Measurements from ENCODE around the gene ZNF296. TPM values are rescaled to one million over a fixed set of nuclear protein-coding genes. Genes with fewer than 3 reads are reported as not detected.

ZNF296 gene
- total RNA-seq, 1 donor from 2014 or later, result under 0.01 TPM

DNA sequence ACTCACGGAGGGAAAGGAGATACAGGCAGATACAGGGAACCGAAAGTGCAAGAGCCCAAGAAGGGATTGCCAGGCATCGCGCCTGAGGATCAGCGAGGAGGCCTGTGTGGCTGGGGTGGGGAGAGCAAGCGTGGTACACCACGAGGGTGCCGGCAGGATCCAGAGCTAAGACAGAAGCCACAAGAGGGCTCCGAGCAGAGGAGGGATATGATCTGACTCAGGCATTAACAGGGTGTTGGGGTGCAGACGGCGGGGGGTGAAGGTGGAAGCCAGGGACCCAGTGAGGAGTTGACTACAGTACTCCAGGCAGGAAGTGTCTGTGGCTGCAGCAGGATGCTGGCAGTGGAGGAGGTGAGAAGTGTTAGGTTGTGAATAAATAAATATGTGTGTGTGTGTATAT lies 11.3 kb upstream of the ZNF296 start:
- no peak for DNase-seq (ENCODE audit: low read depth in 2 of 2)

DNA sequence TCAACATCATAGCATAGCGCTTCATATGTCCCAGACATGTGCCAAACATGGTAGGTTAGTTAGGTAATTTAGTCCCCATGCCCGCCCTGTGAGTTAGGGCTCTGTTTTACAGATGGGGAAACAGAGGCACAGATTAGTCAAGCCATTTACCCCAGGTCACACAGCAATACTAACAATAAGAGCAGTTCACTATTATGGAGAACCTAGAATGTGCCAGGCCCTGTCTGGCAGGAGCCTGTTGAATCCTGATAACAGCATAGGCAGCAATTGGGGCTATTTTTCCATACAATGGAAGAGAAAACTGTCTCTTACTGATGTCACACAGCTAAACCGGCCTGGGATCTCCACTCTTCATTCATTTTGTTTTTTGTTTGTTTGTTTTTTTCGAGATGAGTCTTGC lies 10.2 kb upstream of the ZNF296 start:
- DNase-seq (ENCODE audit: low read depth in 2 of 2), result no peak

DNA sequence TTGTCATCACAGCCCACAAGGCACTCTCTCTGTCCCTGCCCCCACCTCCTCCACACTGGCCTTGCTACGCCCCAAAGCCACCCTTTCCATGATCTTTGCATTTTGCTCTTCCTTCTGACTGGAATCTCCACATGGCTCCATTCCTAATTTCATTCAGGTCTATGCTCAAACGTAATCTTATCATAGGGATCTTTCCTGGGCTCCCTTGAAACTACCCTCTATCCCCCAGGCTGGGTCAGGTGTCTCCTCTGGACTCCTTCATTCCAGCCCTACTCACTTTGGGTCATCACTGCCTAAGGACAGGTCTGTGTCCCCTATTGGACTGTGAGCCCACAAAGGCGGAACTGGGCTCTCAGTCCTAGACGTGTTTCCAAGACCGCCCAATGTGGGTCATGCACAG lies 5.9 kb upstream of the ZNF296 start:
- DNase-seq (ENCODE audit: low read depth in 2 of 2), result no peak

DNA sequence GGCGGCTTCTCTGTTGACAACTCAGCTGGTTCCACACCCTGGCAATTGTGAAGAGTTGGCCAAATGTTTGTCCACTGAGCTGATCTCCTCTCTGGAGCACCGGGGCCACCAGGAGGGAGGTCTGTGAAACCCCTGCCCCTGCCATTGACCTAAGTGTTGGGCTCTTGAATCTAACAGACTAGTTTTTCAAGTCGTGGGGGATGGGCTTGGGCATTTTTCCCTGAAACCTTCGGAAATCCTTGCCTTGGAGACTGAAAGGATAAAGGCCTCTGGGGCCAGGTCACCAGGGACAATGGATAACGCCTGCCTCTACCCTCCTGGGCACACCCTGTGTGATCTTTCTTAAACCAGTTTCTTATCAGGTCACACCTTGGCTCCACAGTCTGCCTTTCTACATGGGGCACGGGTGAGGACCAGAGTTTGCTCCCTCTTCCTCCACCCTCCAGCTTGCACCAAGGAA lies 3.7 kb upstream of the ZNF296 start:
- DNase-seq (ENCODE audit: low read depth in 2 of 2), result no peak

DNA sequence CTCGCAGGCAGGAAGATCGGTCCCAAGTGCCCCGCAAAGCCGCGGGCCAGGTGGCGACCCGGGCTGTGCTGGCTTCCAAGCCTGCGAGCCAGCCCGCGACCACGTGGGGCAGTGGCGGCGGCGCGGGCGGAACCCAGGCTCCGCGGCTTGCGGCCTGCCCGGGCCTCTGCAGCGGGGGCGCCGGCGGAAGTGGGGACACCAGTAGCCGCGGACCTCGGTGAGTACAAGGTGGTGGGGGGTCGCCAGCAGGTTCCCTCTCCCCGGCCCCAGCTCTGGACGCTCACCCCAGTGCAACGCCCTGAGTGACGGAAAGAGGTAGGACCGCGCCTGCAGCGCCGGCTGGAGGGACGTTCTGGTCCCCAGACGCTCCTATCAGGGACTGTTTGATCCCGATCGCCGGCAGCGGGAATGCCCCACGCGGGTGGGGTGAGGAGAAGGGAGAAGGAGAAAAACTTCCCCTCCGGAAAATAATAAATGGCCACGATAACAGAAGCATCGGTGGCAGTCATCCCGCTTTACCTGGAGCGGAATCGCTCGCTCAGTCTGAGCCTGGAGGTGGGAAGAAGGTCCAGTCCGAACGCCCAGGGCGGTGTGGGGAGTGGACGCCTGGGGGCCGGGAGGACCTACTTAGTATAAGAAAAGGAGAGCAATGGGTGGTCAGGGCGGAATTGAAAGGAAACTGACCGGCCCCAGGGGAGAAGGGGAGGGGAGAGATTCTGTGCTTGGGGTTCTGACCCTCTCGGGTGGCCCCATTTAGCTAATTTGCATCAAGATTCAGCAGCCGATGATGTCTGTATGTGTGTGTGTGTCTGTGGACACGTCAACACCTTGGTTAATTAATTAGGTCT lies 3.0 kb upstream of the ZNF296 start, which contains the start of gene GEMIN7:
Gene GEMIN7, plus strand, starts transcription at position 198 of the 848 bp plus-strand sequence. CDS start 10,855 bp downstream, outside the sequence.
- DNase-seq (ENCODE audit: low read depth in 2 of 2), result peak; percentile 82 to 88

DNA sequence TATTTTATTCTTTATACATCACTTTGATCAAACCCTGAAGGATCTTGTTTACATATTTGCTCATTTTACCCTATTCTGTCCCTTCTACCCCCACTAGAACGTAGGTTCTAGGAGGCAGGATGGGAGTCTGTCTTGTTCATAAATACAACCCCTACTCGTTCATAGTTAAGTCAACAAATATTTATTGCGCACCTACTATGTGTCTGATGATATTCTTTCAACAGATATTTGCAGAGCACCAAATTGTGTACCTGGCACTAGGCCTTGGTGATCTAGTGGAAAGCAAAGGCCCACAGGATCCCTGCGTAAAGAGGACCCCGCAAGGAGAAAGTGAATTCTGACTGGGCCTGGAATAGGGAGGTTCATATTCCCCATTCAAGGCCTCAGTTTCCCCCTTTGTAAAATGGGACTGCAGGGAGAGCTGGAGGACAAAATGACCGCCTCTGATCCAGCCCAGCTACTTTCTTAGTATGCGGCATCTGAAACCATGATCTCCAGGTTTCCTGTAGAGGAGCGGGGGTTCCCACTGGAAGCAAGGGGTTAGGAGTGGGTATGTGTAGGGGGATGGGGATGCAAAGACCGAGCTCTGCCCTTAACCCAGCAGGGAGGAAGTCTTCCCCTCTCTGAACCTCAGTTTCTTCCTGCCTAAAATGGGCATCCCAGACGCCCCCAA lies 2.2 kb upstream of the ZNF296 start:
- no peak for DNase-seq (ENCODE audit: low read depth in 2 of 2)

DNA sequence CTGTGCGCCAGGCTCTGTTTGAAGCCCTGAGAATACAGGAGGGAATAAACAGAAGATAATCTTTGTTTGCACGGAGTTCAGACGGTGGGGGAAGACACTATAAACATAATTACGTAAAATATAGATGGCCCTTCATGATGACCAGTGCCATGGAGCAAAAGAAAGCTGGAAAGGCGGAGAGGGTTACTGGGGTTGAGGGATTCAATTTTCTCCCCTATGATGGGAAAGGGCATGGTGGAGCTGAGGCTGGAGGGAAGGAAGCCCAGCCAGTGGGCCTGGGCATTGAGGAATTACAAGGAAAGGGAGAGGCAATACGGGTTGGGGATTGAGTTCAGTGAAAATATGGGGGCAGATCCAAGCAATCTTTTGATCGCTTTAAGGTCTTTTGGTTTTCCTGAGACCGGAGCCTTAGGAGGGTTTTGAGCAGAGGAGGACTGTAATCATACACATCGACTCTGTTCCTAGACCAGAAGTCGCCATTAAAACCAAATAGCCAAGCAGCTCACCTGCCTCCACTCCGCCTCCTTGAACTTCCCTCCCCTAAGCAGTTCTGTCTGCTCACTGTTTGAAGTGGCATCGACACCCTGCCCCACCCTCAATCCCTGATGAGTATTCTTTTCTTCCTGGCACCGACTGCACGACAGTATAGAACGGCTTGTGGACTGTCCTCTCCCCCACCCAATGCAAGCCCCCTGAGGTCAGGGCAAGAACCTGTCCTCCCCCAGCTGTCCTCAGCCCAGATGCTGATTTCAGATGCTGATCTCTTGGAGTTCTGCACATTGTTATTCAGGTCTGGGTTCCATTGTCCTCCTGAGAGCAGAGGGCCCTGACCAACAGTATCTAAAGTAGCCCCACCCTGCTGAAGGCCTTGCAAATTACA lies 813 bp upstream of the ZNF296 start:
- DNase-seq (ENCODE audit: low read depth in 2 of 2), result no peak

DNA sequence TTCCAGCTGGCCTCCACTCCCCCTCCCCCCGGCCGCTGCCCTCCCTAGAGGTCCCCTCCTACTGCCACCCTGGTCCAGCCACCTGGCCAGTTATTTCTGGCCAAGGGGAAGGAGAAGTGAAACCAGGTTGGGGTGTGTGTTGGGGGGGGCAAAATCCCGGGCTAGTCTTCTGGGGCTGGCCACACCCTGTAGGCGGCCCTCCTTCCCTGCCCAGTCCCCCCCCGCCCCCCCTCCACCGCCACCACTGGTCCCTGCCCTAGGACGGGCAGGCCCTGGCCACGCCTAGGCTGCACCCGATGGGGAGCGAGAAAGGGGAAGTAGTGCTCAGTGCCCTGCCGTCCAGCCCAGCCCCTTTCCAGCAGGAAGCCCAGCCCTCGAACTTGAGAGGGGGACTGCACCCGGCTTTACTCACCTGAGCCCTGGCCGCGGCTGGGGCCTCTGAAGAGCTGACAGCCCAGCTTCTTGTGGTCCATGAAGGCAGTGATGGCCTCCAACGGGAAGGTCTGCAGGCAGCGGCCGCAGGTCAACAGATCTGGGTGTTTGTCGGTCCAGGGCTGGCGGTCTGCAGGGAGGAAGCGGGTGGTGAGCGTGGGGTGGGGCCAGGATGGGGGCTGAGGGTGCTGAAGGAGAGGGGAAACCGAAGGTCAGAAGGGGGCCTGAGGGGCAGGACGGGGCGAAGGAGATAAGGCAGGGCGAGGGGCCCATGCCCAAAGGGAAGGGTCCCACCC lies 813 bp downstream of the ZNF296 start:
- peak in 1 of 2 donors; percentile 26 for DNase-seq (ENCODE audit: low read depth in 2 of 2)

DNA sequence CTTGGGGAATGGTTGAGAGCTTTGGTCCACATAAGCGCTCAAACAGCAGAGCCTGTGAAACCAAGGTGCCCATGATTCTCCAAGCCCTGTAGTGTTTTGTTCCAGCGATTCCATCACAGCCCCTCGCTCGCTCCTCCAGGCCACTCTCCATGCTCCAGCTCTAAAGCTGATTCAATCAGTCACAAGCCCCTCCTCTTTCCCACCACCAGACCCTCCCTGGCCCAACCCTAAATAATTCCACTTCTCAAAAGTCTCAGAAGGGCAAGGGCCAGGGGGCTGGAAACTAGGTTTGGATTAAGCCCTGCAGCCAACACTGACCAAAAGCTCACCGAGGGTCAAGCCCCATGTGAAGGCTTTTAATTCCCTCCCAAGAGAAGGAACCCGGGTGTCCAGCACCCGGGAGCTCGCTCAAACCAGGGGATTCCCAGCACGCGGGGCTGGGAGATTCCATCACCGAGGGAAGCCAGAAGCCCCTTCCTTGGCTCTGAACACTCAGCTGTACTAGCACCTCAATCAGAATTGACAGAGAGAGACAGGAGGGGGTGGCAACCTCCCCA lies 1.5 kb downstream of the ZNF296 start:
- no peak for DNase-seq (ENCODE audit: low read depth in 2 of 2)

DNA sequence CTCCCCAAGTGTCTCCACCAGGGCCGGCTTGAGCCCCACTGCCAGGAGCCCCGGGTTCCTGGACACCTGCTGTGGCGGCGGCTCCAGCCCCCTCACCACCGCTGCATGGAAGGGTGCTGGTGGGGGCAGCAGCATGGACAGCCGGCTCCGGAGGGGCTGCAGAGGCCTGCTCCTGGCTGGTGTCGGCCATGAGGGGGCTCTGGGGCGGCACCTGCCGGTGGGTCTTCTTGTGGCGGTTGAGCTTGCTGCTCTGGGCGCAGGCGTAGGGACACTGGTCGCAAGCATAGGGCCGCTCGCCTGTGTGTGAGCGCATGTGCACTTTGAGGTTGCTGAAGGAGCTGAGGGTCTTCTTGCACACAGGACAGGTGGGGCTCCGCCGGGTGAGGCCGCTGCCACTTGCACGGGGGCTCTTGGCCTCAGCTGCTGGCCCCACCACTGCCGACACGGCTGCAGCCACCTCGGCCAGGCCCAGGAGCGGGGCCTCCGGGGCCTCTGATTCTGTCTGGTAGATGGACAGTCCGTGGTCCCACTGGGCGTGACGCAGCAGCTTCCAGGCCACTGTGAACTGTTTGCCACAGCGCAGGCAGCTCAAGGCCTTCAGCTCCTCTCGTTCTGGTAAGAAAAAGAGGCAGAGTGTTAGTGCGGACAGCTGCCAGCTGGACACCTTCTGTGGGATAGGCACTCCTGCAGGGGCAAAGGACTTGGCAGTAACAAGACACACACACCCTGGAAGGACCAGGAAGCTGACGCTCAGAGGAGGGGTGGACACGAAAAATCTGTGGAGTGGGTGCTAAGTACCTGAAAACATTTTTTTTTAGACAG lies 4.1 kb downstream of the ZNF296 start:
- no peak for DNase-seq (ENCODE audit: low read depth in 2 of 2)

DNA sequence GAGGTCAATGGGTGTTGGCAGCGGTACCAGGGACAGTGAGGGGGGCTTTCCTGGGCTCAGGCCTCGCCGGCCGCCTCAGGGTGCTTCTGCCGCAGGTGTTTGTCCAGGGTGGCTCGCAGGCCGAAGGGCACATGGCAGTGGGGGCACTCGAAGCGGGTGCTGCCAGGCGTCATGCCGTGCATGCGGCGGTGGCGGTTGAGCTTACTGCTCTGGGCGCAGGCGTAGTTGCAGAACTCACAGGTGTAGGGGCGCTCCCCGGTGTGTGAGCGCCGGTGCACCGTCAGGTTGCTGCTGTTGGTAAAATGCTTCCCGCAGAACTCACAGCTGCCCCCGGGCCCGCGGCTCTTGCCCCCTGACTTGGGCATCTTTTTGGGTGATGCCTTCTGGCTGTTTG lies 4.7 kb downstream of the ZNF296 start:
- no peak for DNase-seq (ENCODE audit: low read depth in 2 of 2)

DNA sequence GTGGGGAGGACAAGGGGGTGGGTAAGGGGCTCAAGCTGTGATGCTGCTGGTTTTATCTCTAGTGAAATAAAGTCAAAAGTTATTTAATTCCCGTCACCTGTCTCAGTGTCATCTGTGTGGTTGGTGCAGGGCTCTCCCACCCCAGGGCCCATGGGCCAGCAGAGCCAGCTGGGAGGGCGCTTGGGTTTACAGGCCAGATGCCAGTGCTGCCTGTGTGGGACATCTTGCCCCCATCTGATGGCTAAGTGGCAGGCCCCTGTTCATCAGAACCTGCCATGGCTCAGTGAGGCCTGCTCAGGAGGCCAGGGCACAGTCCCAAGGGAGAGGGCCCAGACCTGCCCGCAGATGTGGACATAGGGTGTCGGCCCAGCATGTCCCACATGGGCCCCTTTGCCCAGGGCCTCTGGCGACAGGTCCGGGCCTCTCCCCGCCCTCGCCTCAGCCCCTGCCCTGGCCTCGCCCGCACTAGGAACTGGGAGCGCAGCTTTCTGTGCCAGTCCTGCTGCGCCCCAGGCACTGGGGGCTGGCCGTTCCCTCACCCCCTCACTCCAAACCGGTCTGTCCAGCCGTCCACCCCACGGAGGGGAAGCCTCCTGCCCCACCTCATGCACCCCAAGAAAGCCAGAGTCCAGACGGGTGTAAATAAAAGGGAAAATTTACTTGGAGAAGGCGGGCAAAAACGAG lies 5.3 kb downstream of the ZNF296 start:
- DNase-seq (ENCODE audit: low read depth in 2 of 2), result no peak

DNA sequence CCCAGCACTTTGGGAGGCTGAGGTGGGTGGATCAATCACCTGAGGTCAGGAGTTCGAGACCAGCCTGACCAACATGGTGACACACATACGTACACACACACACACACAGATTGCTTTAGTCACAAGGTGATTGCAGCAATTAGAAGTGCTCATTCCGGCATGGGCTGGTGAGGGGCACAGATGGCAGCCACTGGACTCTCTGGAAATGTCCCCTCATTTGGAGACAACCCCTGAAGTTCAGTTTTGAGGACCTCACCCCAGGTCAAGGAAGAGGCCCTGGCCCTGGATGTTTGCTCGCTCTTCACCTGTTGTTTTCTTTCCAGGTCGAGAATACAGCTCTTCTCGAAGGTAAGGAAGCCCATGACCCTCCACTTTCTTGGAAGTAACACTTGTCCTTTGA lies 6.1 kb downstream of the ZNF296 start:
- DNase-seq (ENCODE audit: low read depth in 2 of 2), result no peak

DNA sequence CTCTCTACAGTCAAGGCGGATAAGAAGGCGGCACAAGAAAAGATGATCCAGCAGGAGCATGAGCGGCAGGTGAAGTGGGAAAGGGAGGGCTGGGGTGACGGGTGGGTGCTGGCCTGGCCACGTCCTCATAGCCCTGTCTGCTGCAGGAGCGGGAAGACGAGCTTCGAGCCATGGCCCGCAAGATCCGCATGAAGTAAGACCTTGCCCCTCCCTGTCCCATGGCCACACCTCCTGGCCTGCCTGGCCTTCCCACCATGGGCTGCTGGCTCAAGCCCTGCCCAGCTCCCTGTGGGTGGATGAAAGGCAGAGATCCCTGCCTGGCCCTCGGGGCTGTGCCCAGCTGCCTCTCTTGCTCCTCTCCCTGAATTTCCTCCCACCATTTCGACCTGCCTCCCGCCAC lies 7.2 kb downstream of the ZNF296 start:
- no peak for DNase-seq (ENCODE audit: low read depth in 2 of 2)

DNA sequence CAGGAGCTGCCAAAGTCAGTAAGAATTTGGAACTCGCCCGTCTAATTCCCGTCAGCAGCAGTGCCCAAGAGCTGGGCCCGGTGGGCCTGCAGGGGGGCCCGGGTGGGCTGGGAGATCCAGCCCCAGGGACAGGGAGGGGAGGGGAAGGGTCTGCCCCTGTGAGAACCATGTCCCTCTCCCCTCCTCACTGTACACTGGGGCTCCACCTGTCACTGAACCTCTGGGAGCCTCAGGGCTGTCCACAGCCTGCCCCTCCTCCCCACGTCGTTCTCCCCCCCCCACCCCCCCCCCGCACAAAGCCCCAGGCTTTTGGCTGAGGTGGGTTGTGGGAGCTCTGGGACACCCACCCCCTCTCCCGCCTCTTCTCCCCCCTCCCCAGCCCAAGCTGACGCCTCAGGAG lies 8.2 kb downstream of the ZNF296 start:
- DNase-seq (ENCODE audit: low read depth in 2 of 2), result no peak

DNA sequence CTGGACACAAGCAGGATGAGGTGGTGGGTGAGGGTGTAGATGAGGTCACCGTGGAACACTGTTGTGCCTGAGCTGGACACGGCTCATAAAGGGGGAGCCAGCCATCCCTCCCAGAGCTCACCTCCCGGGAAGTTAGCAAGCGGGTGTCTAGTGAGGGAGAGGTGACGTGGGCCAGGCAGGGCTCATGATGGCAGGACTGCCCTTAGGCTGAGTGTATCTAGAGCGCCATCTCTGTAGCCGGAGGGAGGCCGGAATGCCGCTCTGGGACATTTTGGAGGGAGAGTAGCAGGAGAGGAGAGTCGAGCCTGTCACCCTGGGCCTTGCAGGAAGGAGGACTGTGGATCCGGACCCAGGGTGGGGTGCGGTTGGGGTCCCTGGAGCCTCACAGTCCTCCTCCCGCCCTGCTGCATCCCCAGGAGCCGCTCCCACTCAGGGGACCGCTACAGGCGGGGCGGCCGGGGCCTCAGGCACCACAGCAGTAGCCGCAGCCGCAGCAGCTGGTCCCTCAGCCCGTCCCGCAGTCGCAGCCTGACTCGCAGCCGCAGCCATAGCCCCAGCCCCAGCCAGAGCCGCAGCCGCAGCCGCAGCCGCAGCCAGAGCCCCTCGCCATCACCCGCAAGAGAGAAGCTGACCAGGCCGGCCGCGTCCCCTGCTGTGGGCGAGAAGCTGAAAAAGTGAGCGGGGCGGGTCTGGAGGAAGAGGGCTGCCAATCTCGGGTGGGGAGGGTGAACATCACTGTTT lies 9.2 kb downstream of the ZNF296 start:
- DNase-seq (ENCODE audit: low read depth in 2 of 2), result no peak

DNA sequence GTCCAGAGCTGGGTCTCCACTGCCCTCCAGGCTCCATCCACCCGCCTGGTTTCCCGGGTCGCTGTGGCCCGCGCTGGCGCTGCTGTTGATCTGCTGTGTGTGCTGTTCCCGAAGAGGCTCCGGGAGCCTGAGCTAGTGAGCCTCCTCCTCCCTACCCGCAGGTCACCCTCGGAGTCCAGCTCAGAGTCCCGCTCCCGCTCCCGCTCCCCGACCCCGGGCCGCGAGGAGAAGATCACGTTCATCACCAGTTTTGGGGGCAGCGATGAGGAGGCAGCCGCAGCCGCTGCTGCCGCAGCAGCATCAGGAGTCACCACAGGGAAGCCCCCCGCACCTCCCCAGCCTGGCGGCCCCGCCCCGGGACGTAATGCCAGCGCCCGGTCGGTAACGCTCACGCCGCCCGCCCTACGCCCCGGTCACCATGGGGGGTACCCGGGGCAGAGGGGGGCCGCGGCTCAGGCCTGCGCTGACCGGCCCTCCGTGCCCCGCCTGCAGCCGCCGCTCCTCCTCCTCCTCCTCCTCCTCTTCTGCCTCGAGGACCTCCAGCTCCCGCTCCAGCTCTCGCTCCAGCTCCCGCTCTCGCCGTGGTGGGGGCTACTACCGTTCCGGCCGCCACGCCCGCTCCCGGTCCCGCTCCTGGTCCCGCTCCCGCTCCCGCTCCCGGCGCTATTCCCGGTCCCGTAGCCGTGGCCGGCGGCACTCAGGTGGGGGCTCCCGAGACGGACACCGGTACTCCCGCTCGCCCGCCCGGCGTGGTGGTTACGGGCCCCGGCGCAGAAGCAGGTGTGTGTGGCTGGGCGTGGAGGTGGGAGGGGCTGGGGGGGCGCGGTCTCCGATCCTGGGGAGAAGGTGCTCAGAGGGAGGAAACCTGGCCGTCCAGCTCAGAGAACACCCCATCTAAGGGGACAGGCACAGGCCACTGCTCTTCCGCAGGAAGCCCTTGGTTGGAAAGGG lies 12.2 kb downstream of the ZNF296 start:
- DNase-seq (ENCODE audit: low read depth in 2 of 2), result no peak

DNA sequence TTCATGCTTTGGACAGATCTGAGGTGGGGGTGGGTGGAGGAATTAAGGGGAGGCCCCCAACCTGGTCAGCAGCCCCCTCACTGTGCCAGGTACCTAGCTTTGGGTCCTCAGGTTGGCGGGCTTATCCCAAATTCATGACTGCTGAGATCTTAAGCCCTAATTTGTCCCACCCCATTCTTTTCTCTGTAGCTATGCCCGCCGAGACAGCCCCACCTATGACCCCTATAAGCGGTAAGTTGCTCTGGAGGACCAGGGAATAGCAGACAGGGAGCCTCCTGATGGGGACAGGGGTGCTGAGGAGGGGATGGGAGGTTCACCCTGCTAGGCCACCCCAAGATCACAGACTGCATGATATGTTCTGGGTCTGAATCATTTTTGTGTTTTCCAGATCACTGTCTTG lies 14.3 kb downstream of the ZNF296 start:
- no peak for DNase-seq (ENCODE audit: low read depth in 2 of 2)
